GM19193 (cell line): ENCODE data around the gene HAUS7.

Experiments used
- POLR2A ChIP-seq: IDR thresholded peaks from 4 replicates; pipeline ENCODE4 v1.6.1; 2011; ENCODE audit not compliant: insufficient read depth, insufficient read length; ENCODE audit errors: extremely low read depth

Gene HAUS7

DNA sequence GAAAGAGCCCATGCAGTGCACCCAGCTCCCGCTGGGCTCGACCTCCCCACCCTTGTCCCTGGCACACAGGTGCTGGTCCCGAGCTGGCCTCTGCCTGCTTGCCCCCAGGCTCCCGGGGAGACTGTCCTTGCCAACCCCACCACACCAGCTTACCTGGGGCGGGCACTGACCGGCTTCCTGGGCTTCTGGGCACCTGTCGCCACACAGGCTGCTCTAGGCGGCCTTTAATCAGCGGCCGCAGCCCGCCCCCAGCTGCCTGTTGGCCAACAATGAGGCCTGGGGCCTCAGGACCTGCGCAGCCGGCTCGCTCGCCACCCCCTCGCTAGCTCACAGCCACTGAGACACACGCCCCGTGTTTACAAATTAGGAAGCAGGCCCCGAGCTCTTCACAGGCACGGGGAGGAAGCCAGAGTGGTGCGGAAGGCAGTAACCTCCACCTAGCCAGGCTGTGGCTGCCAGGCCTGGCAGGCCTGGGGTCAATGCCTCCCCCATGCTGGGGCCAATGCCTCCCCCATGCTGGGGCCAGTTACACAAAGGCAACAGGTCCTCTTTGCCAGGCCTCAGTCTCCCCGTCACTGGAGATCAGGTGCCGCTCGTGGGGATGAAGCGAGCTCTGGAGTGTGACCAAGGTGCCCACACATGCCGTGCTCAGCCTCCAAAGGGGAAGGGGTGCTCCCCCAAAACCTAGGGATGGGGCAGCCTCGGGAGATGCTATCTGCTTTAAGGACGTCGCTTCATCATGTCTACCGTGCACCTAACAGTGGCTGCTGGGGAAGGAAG, 24.3 kb downstream of the HAUS7 start, which contains the start of gene TREX2:
TREX2 (minus strand) TSS at position 201 of the 780 bp plus-strand sequence. CDS start 626 bp downstream, outside the sequence.
- TF ChIP-seq POLR2A: no peak

DNA sequence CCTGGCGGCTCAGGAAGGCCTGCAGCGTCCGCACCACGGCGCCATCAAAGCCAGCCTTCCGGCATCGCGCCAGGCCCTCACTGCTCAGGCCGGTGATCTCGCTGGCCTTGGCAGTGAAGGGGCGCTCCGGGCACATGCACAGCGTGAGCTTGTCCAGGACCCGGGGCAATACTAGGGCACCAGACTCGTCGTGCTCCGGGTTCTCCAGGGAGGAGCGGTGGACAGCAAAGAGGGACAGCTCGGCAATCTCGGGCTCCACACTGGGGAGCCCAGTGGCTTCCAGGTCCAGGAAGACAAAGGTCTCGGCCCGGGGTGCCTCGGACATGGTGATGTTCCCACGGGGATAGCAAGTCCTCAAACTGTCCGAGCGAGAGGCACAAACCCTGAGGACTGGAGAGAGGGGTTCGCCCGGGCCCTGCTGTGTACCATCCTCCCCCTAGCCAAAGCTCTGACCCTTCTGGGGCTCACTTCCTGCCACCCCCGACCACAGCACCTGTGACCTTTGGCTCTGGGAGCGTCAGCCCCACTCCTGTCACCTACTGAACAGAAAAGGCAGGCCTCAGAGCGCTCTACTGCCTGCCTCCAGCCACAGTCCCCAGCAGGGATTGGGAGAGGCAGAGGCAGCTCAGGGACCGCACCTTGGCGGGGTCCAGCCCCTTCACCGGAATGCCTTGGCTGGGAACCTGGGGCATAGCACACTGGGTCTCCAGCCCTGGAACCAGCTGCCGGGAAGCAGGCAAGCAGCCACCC, 25.1 kb downstream of the HAUS7 start:
- TF ChIP-seq POLR2A: no peak

DNA sequence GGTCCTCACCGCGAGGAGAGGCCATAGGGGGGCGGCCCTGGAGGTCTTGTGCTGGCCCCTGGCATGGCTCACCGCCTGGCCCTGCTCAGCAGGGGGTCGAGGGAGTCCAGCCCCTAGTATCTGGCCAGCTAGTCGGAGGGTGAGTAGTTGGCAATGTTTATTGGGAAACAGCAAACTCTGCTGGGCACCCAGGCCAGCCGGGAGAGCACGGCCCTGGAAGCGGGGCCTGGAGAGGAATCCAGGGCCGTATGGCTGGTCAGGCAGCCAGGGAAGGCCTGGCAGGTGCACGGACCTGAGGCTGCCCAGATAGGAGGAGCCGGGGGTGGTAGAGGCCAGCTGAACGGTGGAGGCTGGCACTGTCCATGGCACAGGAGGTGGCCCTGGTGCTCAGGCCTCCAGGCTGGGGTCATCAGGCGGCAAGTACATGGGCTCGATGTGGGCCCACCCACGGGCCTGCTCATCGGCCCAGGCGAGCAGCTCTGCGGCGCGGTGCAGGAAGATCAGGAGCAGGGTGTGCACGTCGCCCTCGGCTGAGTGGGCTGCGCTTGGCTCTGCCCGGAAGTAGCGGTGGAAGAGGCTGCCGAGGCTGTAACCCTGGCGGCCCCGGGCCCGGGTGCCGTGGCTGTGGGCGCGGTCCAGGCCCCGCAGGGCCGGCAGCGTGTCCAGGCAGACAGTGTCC, 25.9 kb downstream of the HAUS7 start:
- TF ChIP-seq POLR2A: no peak

DNA sequence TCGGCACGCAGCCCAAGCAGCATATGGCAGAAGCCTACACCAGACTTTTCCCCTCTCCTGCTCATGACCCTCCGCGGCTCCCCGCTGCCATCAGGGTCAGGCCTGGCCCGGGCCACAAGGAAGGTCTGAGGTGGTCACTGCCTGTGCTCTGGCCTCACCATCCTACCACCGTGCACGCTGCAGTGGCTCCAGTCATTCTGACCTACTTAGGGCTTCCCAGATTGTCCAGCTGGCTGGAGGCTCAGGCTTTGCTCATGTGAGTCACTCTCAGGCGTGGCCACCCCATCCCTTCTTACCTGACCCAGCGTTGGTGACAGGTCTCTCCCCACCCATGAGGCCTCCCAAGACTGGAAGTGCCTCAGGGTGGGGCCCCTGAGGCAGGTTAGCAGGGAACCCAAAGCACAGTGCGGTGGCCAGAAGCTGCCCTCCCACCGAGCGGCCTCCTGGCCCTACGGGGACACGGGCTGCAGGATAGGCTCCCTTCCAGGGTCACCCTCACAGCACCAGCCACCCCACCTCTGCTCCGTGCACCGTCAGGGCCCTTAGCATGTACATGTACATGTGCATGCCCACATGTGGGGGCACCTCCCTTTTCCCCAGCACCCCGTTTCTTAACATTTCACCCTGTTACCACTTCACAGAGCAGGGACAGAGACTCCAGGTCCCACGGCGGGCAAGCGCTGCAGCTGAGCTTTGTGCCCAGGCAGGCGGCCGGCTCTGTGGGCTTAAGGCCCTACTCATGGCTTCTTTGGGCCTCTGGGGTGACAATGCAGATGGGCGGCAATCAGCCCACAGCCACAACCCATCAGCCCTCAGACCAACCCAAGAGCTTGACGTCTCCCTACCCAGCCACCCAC, 26.7 kb downstream of the HAUS7 start:
- no peak for TF ChIP-seq POLR2A

DNA sequence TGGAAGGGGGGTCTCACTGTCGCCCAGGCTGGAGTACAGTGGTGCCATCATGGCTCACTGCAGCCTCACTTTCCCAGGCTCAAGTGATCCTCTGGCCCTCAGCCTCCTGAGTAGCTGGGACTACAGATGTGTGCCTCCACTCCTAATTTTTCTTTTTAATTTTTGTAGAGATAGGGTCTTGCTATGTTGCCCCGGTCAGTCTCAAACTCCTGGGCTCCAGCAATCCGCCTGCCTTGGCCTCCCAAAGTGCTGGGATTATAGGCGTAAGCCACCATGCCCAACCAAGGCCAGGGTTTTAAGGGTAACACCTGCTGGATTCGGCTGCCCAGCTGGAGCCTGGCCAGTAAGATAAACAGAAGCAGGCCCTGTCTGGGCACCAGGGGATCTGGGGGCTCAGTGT, 27.9 kb downstream of the HAUS7 start:
- no peak for TF ChIP-seq POLR2A

DNA sequence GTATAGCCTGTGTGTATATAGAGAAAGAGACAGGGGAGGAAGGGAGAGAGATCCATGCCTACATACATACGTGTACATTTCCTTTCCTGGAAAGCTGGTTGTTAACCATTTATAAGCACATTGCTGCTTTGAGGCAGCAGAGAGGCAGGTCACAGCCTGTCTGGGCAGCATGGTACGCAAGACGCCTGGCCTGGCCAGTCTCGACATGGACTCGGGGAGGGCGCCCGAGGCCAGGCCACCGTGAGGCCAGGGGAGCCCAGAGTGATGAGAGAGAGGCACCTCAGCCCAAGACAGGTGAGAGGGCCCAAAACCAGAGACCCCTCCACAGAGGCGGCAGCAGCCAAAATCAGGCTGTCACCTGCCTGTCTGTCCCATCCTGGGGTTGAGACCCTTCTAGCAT, 28.4 kb downstream of the HAUS7 start:
- TF ChIP-seq POLR2A: no peak

DNA sequence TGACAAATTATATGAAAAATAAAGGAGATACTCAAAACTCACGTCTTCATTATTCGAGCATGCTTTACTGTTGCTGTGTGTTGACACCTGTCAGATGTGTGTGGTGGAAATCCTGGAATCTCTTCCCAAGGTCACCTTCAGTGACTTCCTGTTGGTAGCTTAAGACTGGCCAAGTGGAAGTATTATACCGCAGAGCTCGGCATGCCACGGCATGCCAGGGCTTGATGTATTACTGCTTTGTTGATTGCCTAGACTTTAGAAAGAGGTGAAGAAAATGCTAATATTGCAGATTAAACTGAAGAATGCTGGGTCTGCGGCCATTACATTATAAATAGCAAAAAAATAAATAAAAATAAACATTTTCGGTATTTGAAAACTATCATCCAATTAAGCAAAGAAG, 29.1 kb downstream of the HAUS7 start:
- TF ChIP-seq POLR2A: no peak

DNA sequence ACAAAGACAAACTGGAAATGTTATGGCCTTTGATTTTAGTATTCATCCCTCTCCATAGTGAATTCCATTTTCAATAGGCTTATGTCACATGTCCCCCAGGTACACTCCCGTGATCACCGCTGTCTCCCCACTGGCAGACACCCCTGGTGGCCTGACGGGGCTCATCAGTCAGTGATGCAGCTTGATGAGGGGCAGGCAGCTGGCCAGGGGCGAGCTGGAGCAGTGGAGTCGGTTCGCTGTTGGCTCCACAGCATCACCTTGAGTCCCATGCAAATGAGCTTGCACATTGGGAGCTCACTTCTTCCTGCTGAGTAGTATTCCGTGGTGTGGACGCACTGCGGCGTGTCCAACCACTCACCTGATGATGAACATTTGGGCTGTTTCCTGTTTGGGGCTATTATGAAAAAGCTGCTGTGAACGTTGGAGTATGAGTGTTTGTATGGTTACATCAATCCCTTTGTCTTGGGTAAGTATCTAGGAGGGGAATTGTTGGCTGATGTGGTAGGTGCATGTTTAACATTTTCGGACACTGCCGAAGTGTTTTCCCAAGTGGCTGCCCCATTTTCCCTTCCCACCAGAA, 29.7 kb downstream of the HAUS7 start:
- no peak for TF ChIP-seq POLR2A

DNA sequence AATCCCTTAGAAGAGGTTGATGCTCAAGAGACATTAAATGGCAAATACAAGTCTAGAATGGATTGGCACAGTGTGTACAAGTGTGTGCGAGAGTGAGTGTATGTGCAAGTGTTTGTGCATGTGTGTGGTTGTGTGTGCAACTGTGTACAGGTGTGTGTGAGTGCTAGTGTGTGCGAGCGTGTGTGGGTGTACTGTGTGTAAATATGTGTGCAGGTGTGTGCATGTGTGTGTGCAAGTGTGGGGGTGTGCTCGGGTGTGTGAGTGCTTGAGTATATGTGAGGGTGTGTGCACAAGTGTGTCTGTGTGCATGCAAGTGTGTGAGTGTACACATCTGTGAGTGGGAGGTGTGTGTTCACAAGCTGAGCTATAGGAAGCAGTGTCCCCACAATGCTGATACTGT, 30.4 kb downstream of the HAUS7 start:
- no peak for TF ChIP-seq POLR2A

DNA sequence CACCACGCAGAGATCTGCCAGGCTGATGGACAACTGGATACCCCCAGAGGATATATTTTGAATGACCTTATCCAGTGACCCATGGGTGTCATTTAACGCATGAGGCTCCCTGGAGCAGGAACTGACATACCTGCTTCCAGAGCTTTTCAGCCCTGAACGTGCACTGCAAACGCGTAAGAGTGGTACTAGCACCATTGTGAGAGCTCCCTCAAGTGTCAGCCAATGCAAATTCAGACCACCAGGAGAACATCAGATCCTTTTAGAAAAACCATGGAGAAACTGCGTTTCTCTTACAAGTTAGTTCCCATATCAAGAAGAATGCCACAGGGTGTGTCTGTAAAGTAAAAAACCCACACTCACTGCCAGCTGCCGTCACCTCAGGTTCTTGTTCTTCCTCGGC, 31.8 kb downstream of the HAUS7 start:
- TF ChIP-seq POLR2A: no peak

DNA sequence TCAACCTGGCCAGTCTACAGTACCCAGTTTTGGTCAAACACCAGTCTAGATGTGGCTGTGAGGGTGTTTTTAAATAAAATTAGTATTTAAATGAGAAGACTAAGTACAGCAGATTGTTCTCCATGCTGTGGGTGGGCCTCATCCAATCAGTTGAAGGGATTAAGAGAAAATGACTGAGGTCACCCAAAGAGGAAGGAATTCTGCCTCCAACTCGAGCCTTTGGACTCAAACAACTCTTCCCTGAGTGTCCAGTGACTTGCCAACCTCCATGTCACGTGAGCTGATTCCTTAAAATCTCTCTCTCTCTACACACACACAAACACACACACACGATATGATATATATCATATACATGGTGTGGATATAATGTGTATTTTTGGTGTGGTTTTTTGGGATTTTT, 34.5 kb downstream of the HAUS7 start:
- no peak for TF ChIP-seq POLR2A

DNA sequence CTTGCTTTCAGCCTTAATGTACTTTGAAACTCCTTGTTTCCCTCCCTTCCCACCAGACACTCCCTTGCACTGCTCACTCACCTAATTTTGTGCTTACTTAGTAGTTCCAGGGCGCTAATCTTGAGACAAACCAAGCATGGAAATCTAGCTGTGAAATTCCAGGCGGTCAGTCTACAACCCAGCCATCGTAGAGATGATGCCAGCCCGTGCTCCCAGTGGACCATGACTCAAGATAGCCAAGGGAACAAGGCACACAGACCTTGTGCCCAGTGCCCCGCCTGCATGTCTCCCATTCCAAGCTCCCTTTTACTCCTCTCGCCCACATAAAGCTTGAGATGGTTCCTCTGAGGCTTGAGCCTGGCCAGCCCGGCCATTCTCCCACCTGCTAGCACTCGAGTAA, 35.6 kb downstream of the HAUS7 start:
- TF ChIP-seq POLR2A: no peak

DNA sequence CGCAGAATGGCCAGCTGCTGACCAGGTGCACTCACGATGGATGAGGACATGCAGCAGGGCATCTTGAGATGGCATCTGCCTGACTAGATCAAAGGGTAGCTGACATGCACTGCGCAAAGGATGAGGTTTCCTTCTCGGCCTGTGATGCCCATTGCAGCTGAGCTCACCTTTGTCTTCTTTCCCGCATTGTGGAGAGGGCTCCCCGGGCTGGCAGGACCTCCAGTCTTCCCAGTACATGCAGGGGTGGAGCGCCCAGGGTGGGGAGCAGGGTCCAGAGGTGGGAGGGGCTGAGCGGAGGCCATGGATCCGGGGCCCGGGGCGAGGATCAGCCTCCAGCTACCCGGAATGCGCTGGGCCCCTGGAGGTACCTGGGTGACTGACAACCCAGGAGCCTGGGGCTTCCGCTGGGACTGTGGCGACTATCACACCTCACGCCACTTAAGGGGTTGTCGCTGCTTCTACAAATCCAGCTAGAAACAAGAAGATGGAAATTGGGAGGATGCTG, 36.5 kb downstream of the HAUS7 start:
- TF ChIP-seq POLR2A: no peak

DNA sequence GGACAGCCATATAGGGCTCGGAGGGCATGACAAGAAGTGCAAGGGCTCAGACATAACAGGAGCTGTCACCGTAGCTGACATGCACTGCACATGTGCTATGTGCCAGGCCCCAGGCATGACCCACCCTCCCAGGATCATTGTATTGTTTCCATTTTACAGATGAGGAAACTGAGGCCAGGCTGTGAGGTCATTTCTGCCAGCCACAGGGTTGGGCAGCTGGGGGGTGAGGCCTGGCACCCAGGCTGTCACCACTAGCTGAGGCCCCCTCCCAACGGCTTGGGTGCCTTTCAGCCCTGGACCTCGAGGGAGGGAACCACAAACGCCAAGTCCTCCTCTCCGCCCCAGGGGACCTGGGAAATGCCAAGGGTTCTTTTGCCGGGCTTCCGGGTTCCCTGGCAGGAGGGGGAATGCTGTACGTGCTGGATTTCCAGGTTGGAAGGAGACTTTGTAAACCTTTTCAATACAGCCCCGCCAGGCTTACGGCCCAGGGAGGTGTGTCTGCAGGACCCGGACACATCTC, 37.2 kb downstream of the HAUS7 start:
- TF ChIP-seq POLR2A: no peak
